ENCODE results near the gene VEGFB.

Gene VEGFB

DNA sequence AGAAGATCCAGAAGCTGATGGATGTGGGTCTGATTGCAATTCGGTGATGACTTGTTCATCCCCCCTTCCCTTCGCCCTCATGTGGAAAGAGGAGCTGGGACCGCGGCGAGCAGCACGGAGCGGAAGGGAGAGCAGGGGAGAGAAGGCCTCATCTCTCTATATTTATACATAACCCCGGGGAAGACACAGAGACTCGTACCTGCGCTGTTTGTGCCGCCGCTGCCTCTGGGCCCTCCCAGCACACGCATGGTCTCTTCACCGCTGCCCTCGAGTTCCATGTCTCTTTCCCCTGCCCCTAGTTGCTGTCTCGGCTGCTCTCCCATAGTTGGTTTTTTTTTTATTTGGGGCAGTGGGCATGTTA lies 30.3 kb upstream of the VEGFB start:
- Histone ChIP-seq H3K9ac (ENCODE audit: low read length) (no peak overlapping the region), H3K27me3 (ENCODE audit: control insufficient read depth in 1 of 2, insufficient read depth in 2 of 2, low read length in 2 of 2) (no peaks in the 10 kb centered on the region), H3K9me3 (ENCODE audit: low read length) (no peaks in the 10 kb centered on the region), H3K27ac (ENCODE audit: low read depth, low read length) (no peak overlapping the region), H3K4me3 (ENCODE audit: low read depth in 1 of 2, low read length in 2 of 2) (no peak overlapping the region), H3K36me3 (ENCODE audit: insufficient read depth, low read length) (peaks cover 46% of the 10 kb centered on the region), H3K4me1 (ENCODE audit: insufficient read depth, low read length) (peaks cover 15% of the 10 kb centered on the region)

DNA sequence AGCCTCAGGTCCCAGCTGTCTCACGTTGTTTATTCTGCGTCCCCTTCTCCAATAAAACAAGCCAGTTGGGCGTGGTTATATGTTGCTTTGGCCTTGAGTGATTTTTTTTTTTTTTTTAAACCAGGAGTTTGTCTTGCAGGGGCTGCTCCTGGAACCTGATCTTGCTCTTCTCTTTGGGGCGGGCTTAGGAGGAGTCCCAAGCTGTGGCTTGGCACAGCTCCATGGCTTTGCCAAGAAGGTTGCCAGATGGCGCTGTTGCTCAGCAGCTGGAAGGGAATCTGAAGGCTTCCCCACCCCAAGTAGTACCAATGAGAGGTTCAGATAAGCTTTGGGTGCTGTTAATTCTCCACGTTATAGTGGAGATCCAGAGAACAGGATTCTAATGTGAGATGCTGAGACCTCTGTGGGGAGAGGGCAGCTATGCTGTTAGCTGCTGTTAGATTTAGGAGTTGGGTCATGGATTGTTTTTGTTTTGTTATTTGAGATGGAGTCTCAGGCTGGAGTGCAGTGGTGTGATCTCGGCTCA lies 29.9 kb upstream of the VEGFB start:
- peaks cover 45% of the 10 kb centered on the region for H3K36me3 ChIP-seq (ENCODE audit: insufficient read depth, low read length)
- no peak overlapping the region for H3K27ac ChIP-seq (ENCODE audit: low read depth, low read length)
- no peaks in the 10 kb centered on the region for H3K27me3 ChIP-seq (ENCODE audit: control insufficient read depth in 1 of 2, insufficient read depth in 2 of 2, low read length in 2 of 2)
- H3K9me3 ChIP-seq (ENCODE audit: low read length), result no peaks in the 10 kb centered on the region
- H3K9ac ChIP-seq (ENCODE audit: low read length), result no peak overlapping the region
- H3K4me1 ChIP-seq (ENCODE audit: insufficient read depth, low read length), result peaks cover 15% of the 10 kb centered on the region
- no peak overlapping the region for H3K4me3 ChIP-seq (ENCODE audit: low read depth in 1 of 2, low read length in 2 of 2)

DNA sequence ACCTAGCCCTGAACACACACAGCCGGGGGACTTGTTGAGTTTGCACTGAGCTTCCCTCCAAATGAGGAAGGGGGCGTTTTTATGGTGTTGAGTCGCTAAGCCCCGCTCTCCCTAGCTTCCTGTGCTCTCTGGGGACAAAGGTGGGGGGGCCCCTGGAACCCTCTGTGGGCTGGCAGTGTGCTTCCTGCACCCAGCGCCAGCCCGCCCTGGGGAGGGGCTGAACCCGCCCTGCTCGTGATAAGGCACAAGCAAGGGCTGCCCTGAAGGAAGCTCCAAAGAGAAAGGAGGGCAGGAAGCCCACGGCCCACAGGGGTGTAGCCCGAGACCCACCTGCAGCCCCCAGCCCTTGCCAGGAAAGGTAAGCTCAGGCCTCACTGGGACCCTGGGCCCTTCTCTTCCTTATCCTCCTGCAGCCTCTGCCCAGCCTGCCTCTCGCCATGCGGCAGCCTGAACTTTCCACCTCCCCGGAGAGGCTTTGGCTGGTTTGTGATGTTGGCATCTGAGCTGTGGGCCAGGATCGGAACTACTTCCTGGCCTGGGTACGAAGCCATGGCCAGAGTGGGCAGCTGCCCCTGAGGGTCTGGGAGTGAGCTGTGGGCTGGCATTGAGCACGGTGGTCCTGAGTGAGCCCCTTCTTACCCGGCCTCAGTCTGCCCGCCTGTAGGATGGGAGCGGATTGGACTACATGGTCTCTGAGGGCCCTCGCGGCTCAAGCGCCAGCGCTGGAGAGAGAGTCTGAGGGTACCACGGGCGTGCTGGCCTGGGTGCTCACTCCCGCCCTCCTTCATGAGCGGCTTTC lies 27.7 kb upstream of the VEGFB start, which contains the start of gene FERMT3:
Gene FERMT3, plus strand, starts transcription at position 265 of the 799 bp plus-strand sequence. CDS start 644 bp downstream, outside the sequence.
- Histone ChIP-seq H3K4me3 (ENCODE audit: low read depth in 1 of 2, low read length in 2 of 2) (peak within 1 kb of the TSS; percentile 16 to 25), H3K9ac (ENCODE audit: low read length) (no peak within 1 kb of the TSS), H3K9me3 (ENCODE audit: low read length) (no peaks in the 10 kb centered on the region), H3K27me3 (ENCODE audit: control insufficient read depth in 1 of 2, insufficient read depth in 2 of 2, low read length in 2 of 2) (no peaks in the 10 kb centered on the region), H3K36me3 (ENCODE audit: insufficient read depth, low read length) (peaks cover 24% of the 10 kb centered on the region), H3K4me1 (ENCODE audit: insufficient read depth, low read length) (peaks cover 15% of the 10 kb centered on the region), H3K27ac (ENCODE audit: low read depth, low read length) (peak within 1 kb of the TSS; percentile 79)

DNA sequence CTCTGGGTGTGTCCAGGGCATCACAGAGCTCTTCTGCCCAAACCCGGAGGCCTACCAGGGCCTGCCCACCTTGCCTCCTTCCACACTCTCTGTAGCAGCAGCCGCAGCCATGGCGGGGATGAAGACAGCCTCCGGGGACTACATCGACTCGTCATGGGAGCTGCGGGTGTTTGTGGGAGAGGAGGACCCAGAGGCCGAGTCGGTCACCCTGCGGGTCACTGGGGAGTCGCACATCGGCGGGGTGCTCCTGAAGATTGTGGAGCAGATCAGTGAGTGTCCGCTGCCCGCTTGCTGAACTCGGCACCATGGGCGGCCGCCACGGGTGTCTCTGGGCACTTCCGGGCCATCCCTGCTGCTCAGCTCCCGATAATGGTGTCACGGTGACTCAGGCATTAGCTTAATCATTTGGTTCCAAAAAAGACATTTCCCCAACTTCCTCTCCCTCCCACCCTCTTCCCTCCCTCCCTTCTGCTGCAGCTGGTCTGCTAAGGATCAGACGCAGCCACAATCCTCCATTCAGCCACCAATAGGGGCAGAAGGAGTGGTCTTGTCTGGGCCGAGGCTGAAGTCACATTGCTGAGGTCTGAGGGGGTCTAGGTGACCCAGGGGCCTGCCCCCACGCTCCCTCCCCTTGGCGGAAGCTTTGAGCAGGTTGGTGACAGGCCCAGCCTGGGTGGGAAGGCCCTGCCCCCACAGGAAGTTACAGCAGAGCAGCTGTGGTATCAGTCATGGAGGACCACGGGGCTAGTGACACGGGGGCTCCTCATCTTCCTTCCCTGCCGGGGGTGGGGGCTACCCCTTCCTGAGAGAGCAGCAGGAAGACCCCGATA lies 26.9 kb upstream of the VEGFB start:
- Histone ChIP-seq H3K36me3 (ENCODE audit: insufficient read depth, low read length) (peaks cover 19% of the 10 kb centered on the region), H3K4me1 (ENCODE audit: insufficient read depth, low read length) (peaks cover 15% of the 10 kb centered on the region), H3K27me3 (ENCODE audit: control insufficient read depth in 1 of 2, insufficient read depth in 2 of 2, low read length in 2 of 2) (no peaks in the 10 kb centered on the region), H3K9me3 (ENCODE audit: low read length) (no peaks in the 10 kb centered on the region), H3K27ac (ENCODE audit: low read depth, low read length) (peak overlapping the region; percentile 79), H3K4me3 (ENCODE audit: low read depth in 1 of 2, low read length in 2 of 2) (peak overlapping the region; percentile 16 to 25), H3K9ac (ENCODE audit: low read length) (peak overlapping the region; percentile 9)

DNA sequence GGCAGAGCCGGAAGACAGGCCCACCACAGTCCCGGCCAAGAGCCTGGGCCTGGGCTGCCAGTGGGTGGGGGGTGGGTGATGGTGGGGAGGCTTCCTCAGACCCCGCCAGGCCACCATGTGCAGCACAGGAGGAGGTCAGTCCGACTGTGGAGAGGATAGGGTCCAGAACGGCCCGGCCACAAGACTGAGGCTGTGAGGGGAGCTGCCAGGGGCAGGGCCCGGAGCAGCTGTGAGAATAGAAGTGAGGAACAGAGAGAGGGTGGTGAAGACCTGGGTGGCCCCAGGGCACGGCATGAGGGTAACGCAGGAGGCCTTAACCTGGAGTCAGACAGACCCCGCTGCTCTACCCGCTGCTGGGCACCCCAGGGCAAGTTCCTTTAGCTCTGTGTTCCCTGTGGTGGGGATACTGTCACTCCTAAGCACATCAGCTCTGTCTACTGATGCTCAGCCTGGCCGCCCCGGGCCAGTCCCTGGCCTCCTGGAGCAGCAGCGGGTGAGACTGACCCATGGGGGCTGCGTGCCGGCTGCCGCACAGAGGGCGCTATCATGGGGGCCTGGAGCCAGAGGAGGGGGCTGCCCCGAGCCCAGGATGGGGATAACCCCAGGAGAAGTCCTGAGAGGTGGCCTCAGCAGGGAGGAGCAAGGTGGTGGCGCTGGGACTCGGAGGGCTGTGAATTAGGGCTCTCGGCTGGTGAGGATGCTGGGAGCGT lies 26.1 kb upstream of the VEGFB start:
- Histone ChIP-seq H3K27me3 (ENCODE audit: control insufficient read depth in 1 of 2, insufficient read depth in 2 of 2, low read length in 2 of 2) (no peaks in the 10 kb centered on the region), H3K4me1 (ENCODE audit: insufficient read depth, low read length) (peaks cover 15% of the 10 kb centered on the region), H3K9me3 (ENCODE audit: low read length) (no peaks in the 10 kb centered on the region), H3K36me3 (ENCODE audit: insufficient read depth, low read length) (peaks cover 12% of the 10 kb centered on the region), H3K4me3 (ENCODE audit: low read depth in 1 of 2, low read length in 2 of 2) (peak overlapping the region in 1 of 2 donors; percentile 25), H3K27ac (ENCODE audit: low read depth, low read length) (peak overlapping the region; percentile 76), H3K9ac (ENCODE audit: low read length) (peak overlapping the region; percentile 9)

DNA sequence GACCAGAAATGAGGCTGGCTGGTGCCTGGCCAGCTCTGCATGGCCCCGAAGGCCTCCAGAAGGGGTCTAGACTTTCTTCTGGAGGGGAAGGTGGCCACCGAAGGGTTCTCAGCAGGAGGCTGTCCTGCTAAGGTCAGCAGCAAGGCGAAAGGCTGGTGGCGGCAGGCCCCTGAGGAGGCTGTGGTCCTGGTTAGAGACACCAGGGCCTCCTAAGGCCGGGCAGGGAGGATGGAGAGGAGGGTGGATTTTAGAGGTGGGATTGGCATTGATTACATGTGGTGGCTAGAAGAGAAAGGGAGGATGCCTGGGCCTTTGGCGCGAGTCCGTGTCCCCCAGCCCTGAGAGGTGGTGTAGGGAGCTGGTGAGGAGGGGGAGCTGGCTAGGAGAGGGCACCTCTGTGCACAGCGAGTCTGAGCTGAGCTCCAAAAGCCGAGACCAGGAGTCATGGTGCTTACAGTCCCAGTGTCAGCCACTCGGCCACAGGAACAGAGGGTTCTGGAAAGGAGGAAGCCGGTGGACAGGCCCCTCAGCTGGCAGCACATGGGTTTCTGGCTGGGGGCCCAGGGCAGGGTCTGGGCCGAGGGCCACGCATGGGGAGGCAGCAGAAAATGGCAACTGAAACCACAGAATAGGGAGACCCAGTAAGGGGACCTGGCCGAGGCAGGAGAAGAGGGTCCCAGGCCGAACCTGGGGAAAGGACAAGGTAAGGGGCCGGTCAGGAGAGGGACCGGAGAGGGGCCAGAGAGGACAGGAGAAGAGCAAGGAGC lies 25.4 kb upstream of the VEGFB start:
- Histone ChIP-seq H3K36me3 (ENCODE audit: insufficient read depth, low read length) (peaks cover 4% of the 10 kb centered on the region), H3K4me3 (ENCODE audit: low read depth in 1 of 2, low read length in 2 of 2) (no peak overlapping the region), H3K4me1 (ENCODE audit: insufficient read depth, low read length) (peaks cover 13% of the 10 kb centered on the region), H3K9ac (ENCODE audit: low read length) (no peak overlapping the region), H3K9me3 (ENCODE audit: low read length) (no peaks in the 10 kb centered on the region), H3K27ac (ENCODE audit: low read depth, low read length) (no peak overlapping the region), H3K27me3 (ENCODE audit: control insufficient read depth in 1 of 2, insufficient read depth in 2 of 2, low read length in 2 of 2) (no peaks in the 10 kb centered on the region)

DNA sequence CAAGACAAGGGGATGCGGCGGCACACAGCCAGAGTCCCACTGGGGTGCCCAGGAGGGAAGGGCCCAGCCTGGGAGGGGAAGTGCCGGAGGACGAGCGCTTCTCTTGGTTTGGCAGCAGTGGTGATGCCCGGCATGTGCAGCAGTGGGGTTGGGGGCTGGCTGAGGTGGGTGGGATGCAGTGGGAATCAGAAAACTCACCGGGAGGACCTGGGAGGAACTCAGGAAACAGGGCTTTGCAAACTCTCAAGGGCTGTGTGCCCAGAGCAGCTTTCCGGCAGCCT lies 24.9 kb upstream of the VEGFB start:
- H3K9me3 ChIP-seq (ENCODE audit: low read length), result no peaks in the 10 kb centered on the region

DNA sequence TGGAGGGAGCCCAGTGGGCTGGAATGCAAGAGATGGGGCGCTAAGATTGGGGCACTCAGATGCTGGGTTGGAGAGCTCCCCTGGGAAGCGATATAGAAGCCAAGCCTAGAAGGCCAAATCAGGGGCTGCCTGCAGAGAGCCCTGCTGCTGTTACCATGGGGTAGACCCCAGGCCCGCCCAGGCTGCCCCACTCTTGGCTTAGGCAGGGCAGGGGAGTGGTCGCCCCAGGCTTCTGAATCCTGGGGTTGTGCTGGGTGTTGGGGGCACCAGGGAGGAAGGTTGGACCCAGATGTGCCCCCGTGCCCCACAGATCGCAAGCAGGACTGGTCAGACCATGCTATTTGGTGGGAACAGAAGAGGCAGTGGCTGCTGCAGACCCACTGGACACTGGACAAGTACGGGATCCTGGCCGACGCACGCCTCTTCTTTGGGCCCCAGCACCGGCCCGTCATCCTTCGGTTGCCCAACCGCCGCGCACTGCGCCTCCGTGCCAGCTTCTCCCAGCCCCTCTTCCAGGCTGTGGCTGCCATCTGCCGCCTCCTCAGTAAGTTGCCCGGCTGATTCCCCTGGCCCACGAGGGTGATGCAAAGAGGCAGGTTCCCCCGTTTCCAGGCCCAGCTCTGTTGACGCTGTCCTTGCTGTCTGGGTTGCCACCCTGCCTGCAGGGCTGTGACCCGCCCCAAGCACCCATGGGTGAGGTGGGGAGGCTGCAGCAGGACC lies 23.9 kb upstream of the VEGFB start:
- H3K9me3 ChIP-seq (ENCODE audit: low read length), result no peaks in the 10 kb centered on the region
- peaks cover 3% of the 10 kb centered on the region for H3K4me1 ChIP-seq (ENCODE audit: insufficient read depth, low read length)
- H3K27me3 ChIP-seq (ENCODE audit: control insufficient read depth in 1 of 2, insufficient read depth in 2 of 2, low read length in 2 of 2), result no peaks in the 10 kb centered on the region

More for the DNA sequence above, 24.9 kb upstream of the VEGFB start:
- Histone ChIP-seq H3K36me3 (ENCODE audit: insufficient read depth, low read length) (no peaks in the 10 kb centered on the region), H3K4me3 (ENCODE audit: low read depth in 1 of 2, low read length in 2 of 2) (no peak overlapping the region), H3K9ac (ENCODE audit: low read length) (no peak overlapping the region), H3K27ac (ENCODE audit: low read depth, low read length) (no peak overlapping the region), H3K4me1 (ENCODE audit: insufficient read depth, low read length) (peaks cover 7% of the 10 kb centered on the region), H3K27me3 (ENCODE audit: control insufficient read depth in 1 of 2, insufficient read depth in 2 of 2, low read length in 2 of 2) (no peaks in the 10 kb centered on the region)

DNA sequence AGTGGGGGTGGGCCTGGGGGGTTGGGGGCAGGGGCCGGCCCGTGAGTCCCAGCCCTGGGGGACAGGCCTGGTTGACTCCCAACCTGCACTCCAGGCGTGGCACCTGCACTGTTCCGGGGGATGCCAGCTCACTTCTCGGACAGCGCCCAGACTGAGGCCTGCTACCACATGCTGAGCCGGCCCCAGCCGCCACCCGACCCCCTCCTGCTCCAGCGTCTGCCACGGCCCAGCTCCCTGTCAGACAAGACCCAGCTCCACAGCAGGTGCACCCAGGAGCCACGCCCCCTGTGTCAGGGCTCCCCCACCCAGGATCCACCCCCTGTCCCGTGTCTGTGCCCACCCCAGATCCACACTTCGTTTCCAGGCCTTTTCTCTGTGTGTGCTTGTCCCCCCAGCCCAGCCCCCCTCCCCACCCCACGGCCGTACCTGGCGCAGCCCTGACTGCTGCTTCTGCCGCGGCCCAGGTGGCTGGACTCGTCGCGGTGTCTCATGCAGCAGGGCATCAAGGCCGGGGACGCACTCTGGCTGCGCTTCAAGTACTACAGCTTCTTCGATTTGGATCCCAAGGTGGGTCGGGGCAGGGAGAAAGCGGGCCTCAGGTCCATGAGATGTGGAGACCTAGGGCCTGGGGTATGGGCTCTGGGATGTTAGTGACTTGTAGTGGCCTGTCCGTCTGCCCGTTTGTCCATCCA lies 23.1 kb upstream of the VEGFB start:
- Histone ChIP-seq H3K4me3 (ENCODE audit: low read depth in 1 of 2, low read length in 2 of 2) (no peak overlapping the region), H3K4me1 (ENCODE audit: insufficient read depth, low read length) (peaks cover 3% of the 10 kb centered on the region), H3K9ac (ENCODE audit: low read length) (no peak overlapping the region), H3K27me3 (ENCODE audit: control insufficient read depth in 1 of 2, insufficient read depth in 2 of 2, low read length in 2 of 2) (no peaks in the 10 kb centered on the region), H3K36me3 (ENCODE audit: insufficient read depth, low read length) (no peaks in the 10 kb centered on the region), H3K9me3 (ENCODE audit: low read length) (no peaks in the 10 kb centered on the region), H3K27ac (ENCODE audit: low read depth, low read length) (no peak overlapping the region)

More for the DNA sequence above, 23.9 kb upstream of the VEGFB start:
- Histone ChIP-seq H3K27ac (ENCODE audit: low read depth, low read length) (no peak overlapping the region), H3K36me3 (ENCODE audit: insufficient read depth, low read length) (no peaks in the 10 kb centered on the region), H3K9ac (ENCODE audit: low read length) (no peak overlapping the region), H3K4me3 (ENCODE audit: low read depth in 1 of 2, low read length in 2 of 2) (no peak overlapping the region)

DNA sequence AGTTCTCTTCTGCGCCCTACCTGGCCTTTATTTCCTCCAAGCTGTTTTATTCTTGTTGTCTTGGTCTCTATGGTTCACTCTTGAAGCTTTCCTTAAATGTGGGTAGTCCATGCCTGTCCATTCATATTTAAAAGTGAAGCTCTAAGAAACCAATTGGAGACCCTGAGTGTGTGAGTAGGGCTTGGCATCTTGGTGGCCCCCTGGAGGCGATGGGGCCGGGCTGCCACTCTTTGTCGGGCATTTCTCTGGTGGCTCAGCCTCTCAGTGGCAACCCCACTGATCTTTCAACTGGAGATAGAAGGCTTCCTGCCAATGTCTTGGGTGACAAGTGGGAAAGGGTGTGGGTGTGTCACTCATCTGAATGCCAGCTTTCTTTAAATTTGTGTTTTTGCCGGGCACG lies 17.5 kb upstream of the VEGFB start:
- Histone ChIP-seq H3K9me3 (ENCODE audit: low read length) (no peaks in the 10 kb centered on the region), H3K9ac (ENCODE audit: low read length) (no peak overlapping the region), H3K4me1 (ENCODE audit: insufficient read depth, low read length) (no peaks in the 10 kb centered on the region), H3K4me3 (ENCODE audit: low read depth in 1 of 2, low read length in 2 of 2) (no peak overlapping the region), H3K27me3 (ENCODE audit: control insufficient read depth in 1 of 2, insufficient read depth in 2 of 2, low read length in 2 of 2) (no peaks in the 10 kb centered on the region), H3K27ac (ENCODE audit: low read depth, low read length) (no peak overlapping the region), H3K36me3 (ENCODE audit: insufficient read depth, low read length) (no peaks in the 10 kb centered on the region)
